HEK293T (cell line): ENCODE measurements around the gene PRKRIP1.
A peak's percentile ranks its signal among the peaks of the same experiment; 100 is the strongest.

Source experiments
- CTCF ChIA-PET: fragments of 350-600 bp; formaldehyde crosslinking; extraction: SDS; loops from one replicate; lab custom pipeline; 2021; ENCODE audit warnings: antibody characterized with exemption, inconsistent platforms; lab: Yijun Ruan, JAX
- POLR2A ChIA-PET: fragments of 350-600 bp; formaldehyde crosslinking; extraction: SDS; loops from one replicate; lab custom pipeline; 2020; ENCODE audit warnings: antibody characterized with exemption, inconsistent platforms; lab: Yijun Ruan, JAX
- DNase-seq: peaks from one replicate; pipeline ENCODE4 v3.0.0; 2012; ENCODE audit warnings: mixed read lengths; ENCODE audit errors: extremely low spot score
- ARNT ChIP-seq: fragments of 450-650 bp; IDR thresholded peaks from 2 replicates; pipeline ENCODE4 v1.6.1; 2017; ENCODE audit warnings: mild to moderate bottlenecking
- BHLHE40 ChIP-seq: fragments of 450-650 bp; IDR thresholded peaks from 2 replicates; pipeline ENCODE4 v1.6.1; 2016; ENCODE audit warnings: mild to moderate bottlenecking, moderate library complexity, borderline replicate concordance
- CTBP1 ChIP-seq: fragments of 450-650 bp; IDR thresholded peaks from 2 replicates; pipeline ENCODE4 v1.6.1; 2016; ENCODE audit warnings: borderline replicate concordance
- ELF4 ChIP-seq: fragments of 450-650 bp; IDR thresholded peaks from 2 replicates; pipeline ENCODE4 v1.6.1; 2017; ENCODE audit warnings: antibody characterized with exemption
- FOXA1 ChIP-seq: fragments of 450-650 bp; IDR thresholded peaks from 2 replicates; pipeline ENCODE4 v1.6.1; 2016; ENCODE audit warnings: mild to moderate bottlenecking
- FOXK2 ChIP-seq: fragments of 450-650 bp; IDR thresholded peaks from 2 replicates; pipeline ENCODE4 v1.6.1; 2016; ENCODE audit warnings: mild to moderate bottlenecking
- FOXM1 ChIP-seq: fragments of 450-650 bp; IDR thresholded peaks from 2 replicates; pipeline ENCODE4 v1.6.1; 2017; ENCODE audit warnings: mild to moderate bottlenecking, borderline replicate concordance
- HDGF ChIP-seq: fragments of 450-650 bp; IDR thresholded peaks from 2 replicates; pipeline ENCODE4 v1.6.1; 2017; ENCODE audit warnings: antibody characterized with exemption, borderline replicate concordance
- L3MBTL2 ChIP-seq: fragments of 450-650 bp; conservative IDR thresholded peaks from 2 replicates; pipeline ENCODE4 v1.6.1; 2016; ENCODE audit warnings: mild to moderate bottlenecking
- LEF1 ChIP-seq: fragments of 450-650 bp; IDR thresholded peaks from 2 replicates; pipeline ENCODE4 v1.6.1; 2017; ENCODE audit warnings: mild to moderate bottlenecking, borderline replicate concordance
- NFRKB ChIP-seq: fragments of 450-650 bp; IDR thresholded peaks from 2 replicates; pipeline ENCODE4 v1.6.1; 2016; ENCODE audit warnings: mild to moderate bottlenecking, moderate library complexity
- SP1 ChIP-seq: fragments of 450-650 bp; IDR thresholded peaks from 2 replicates; pipeline ENCODE4 v1.6.1; 2017
- SUZ12 ChIP-seq: fragments of 450-650 bp; IDR thresholded peaks from 2 replicates; pipeline ENCODE4 v1.6.1; 2016; ENCODE audit warnings: mild to moderate bottlenecking
- TARDBP ChIP-seq: fragments of 450-650 bp; IDR thresholded peaks from 2 replicates; pipeline ENCODE4 v1.6.1; 2016
- ZNF384 ChIP-seq: fragments of 450-650 bp; IDR thresholded peaks from 2 replicates; pipeline ENCODE4 v1.6.1; 2016
- TF ChIP-seq, protein P1 (sequence below): fragments of 450-650 bp; IDR thresholded peaks from 2 replicates; pipeline ENCODE4 v1.6.1; 2016

The PRKRIP1 gene

DNA sequence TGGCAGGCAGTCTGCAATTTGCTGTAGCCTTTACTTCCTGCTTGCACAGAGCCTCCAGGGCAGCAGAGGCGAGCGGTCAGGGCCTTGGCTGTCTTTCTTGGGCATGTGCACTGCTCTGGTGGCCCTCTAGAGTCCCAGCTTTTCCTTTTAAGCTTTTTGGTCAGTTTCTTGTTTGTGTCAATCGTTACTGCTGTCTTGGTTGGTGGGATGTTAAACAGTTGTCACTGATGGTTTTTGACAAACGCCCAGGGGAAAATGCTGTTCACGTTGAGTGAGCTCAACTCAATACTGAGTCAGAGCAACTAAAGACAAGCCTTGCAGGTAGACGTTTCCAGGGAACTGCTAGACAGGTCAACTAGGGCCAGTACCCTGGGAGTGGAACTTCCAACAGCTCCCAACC is 14.0 kb downstream of the PRKRIP1 start:
- CTCF ChIA-PET, result no interaction called here
- POLR2A ChIA-PET, result no interaction called here

DNA sequence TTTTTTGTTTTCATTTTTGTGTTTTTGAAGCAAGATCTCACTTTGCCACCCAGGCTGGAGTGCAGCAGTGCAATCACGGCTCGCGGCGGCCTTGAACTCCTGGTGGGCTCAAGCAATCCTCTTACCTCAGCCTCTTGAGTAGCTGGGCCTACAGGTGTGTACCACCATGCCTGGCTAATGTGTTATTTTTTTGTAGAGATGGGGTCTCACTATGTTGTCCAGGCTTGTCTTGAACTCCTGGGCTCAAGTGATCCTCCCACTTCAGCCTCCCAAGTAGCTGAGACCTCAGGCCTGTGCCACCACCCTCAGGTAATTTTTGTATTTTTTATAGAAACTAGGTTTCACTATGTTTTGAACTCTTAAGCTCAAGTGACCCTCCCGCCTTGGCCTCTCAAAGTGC is 14.8 kb downstream of the PRKRIP1 start:
- no peak for DNase-seq
- ChIA-PET POLR2A (no interaction called here), CTCF (no interaction called here)
- TF ChIP-seq FOXA1 (no peak), LEF1 (no peak), TARDBP (no peak), SUZ12 (no peak), HDGF (no peak), L3MBTL2 (no peak), ARNT (no peak), ELF4 (no peak), FOXM1 (no peak), BHLHE40 (no peak), ZNF384 (no peak), CTBP1 (no peak)
- TF ChIP-seq, protein P1, sequence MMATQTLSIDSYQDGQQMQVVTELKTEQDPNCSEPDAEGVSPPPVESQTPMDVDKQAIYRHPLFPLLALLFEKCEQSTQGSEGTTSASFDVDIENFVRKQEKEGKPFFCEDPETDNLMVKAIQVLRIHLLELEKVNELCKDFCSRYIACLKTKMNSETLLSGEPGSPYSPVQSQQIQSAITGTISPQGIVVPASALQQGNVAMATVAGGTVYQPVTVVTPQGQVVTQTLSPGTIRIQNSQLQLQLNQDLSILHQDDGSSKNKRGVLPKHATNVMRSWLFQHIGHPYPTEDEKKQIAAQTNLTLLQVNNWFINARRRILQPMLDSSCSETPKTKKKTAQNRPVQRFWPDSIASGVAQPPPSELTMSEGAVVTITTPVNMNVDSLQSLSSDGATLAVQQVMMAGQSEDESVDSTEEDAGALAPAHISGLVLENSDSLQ, result no peak

More for the DNA sequence above, 14.0 kb downstream of the PRKRIP1 start:
- TF ChIP-seq SUZ12 (no peak), L3MBTL2 (no peak), LEF1 (no peak), CTBP1 (no peak), TARDBP (no peak), ARNT (no peak), ELF4 (no peak), ZNF384 (no peak), HDGF (no peak), SP1 (no peak), FOXA1 (no peak), FOXM1 (no peak), BHLHE40 (no peak), FOXK2 (no peak), NFRKB (no peak)
- TF ChIP-seq, protein P1, result no peak
- DNase-seq, result no peak

DNA sequence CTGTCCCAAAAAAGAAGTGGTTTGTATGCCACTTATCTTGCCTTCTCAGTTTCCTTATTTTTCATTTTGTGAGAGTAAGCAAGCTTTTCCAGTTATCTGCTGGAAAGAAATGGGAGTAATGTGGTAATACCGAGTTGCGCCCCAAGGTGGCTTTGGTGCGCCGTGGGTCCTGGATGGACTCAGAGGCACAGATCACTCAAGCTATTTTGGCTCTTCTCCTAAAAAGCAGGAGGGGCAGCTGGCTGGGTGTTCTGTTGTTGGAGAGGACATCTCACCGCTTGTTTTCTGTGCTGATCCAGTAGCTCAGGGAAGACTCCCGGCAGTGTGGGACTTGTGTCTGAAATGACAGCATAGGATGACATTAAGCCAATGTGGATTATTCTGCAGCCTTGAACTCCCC is 16.4 kb downstream of the PRKRIP1 start:
- POLR2A ChIA-PET, result interaction anchor here (1.3 kb wide), 1 partner anchor 16 kb away, joined by 4 read pairs; the partner anchor contains the start of gene PRKRIP1
- DNase-seq, result peak; percentile 52
- TF ChIP-seq L3MBTL2, result no peak
- CTCF ChIA-PET, result interaction anchor here (0.5 to 1.3 kb wide), 3 partner anchors 16 to 55 kb away, joined by 4 read pairs; partner anchors contain the start of gene PRKRIP1

DNA sequence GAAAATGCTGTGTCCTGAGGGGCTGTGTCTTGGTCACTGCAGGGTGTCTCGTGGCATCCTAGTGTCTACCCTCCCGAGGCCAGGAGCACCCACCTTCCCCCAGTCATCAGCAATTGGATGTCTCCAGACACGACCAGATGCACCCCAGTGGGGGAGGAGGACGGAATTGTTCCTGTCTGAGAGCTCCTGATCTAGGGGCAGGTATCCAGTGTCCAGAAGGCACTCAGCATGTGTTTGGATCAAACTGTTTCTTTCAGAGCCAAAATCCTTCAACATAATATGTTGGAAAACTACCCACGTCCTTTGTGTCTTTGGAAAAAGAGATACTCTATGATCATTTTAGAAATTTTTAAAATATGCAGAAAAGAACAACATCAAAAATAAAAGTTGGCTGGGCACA is 16.9 kb downstream of the PRKRIP1 start:
- CTCF ChIA-PET, result interaction anchor here (0.7 to 1.3 kb wide), 2 partner anchors 17 to 54 kb away, joined by 3 to 4 read pairs; partner anchors contain the start of gene PRKRIP1
- no peak for DNase-seq
- TF ChIP-seq FOXK2 (no peak), SP1 (no peak), TARDBP (no peak), BHLHE40 (no peak), HDGF (no peak), FOXA1 (no peak), FOXM1 (no peak), NFRKB (no peak), SUZ12 (no peak), LEF1 (no peak), ZNF384 (no peak), ARNT (no peak), L3MBTL2 (no peak), CTBP1 (no peak), ELF4 (no peak)
- TF ChIP-seq, protein P1, result no peak
- POLR2A ChIA-PET, result interaction anchor here (1.3 kb wide), 1 partner anchor 17 kb away, joined by 4 read pairs; the partner anchor contains the start of gene PRKRIP1

DNA sequence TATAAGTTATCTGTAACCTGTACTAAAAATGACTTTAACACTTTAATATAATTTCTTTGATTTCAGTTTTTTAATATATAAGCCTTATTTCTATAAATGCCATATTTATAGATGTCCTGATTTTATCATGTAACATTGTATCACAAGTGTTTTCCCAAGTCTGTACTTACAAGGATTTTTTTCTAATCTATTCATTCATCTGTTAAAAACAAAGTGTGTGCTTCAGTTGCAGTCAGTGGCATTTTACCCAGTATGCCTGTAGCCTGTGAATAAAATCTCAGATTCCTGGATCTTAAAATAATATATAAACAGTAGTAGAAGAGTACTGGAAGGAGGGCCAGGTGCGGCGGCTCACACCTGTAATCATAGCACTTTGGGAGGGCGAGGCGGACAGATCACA is 17.4 kb downstream of the PRKRIP1 start:
- ChIA-PET POLR2A (no interaction called here), CTCF (interaction anchor here (0.7 kb wide), 1 partner anchor 18 kb away, joined by 3 read pairs; the partner anchor contains the start of gene PRKRIP1)
- TF ChIP-seq TARDBP (no peak), SP1 (no peak), SUZ12 (no peak)
- no peak for DNase-seq

DNA sequence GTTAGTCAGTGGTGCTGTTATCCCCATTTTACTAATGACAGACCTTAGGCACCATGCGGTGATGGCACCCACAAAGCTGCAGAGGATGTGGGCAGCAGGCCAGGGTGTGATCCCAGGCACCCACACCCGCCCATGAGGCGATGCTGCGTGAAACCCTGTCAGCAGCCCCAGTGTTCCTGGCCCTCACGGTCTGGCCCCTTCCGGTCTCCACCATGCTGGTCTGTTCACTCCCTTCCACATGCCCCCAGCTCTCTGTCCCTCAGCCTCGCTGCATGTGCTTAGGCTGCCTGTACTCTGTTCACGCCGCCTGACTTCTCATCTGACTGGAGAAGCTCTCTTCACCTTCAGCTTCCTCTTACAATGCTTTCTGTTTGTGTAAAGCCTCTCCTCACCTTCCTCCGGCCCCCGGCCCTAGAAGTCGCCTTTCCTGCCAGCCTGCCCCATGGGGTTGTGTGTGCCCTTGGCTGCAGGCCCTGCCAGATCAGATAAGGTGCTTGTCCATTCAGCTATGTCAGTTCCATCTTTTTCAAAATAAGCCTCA is 19.6 kb downstream of the PRKRIP1 start:
- ChIA-PET POLR2A (no interaction called here), CTCF (no interaction called here)
- no peak for DNase-seq
- TF ChIP-seq FOXK2 (no peak), HDGF (no peak), L3MBTL2 (no peak), CTBP1 (no peak), LEF1 (no peak), SUZ12 (no peak), TARDBP (no peak), SP1 (no peak), NFRKB (no peak), ZNF384 (no peak), FOXA1 (no peak), ELF4 (no peak), ARNT (no peak), BHLHE40 (no peak), FOXM1 (no peak)
- TF ChIP-seq, protein P1, result no peak
